HG03135 (cell line): ENCODE data around the gene TRIM14.
"Not testable (repeated sequence)": the region's sequence is repeated elsewhere in the genome, so short reads cannot be mapped to it uniquely, and the experiment has no call there.

Experiments used
- ATAC-seq: cut with Tn5 transposase; IDR thresholded peaks from one replicate; pipeline ENCODE4 v1.9.1; 2021; ENCODE audit warnings: mild to moderate bottlenecking, moderate library complexity; ENCODE audit not compliant: unreplicated experiment

Gene TRIM14

GRCh38 chr9:98142925-98143481 lies 24.0 kb upstream of the TRIM14 start:
- no peak for ATAC-seq

DNA sequence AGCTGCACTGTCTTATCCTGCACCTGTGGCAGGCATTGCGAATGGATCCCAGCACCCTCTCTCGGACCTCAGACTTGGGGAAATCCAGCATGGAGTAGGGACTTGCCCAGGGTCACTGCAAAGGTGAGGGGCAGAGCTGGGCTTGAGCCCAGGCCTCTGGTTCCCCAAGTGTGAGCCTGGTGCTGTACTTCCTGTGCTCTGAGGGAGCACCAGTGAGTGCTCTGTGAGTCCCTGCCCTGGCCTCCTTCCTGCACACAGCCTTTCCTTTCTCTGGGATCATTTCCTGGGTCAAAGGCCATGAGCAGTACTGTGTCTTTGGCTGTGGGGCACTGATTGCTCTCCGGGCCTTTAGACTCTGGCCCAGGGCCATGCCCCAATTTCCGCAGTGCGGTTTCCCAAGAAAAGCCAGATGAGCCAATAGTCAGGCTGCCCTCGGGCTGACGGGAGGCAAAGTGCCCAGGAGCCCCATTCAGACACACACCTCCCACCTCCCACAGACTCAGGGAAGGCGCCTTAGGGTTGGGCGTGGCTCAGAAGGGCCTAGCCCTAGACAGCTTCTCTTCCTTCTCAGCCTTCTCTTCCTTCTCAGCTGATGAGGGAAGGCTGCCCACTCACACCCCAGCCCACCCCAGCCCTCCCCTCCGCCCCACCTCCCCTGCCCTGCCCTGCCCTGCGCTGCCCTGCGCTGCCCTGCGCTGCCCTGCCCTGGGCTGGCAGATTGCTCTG lies 23.3 kb upstream of the TRIM14 start:
- ATAC-seq = no peak

DNA sequence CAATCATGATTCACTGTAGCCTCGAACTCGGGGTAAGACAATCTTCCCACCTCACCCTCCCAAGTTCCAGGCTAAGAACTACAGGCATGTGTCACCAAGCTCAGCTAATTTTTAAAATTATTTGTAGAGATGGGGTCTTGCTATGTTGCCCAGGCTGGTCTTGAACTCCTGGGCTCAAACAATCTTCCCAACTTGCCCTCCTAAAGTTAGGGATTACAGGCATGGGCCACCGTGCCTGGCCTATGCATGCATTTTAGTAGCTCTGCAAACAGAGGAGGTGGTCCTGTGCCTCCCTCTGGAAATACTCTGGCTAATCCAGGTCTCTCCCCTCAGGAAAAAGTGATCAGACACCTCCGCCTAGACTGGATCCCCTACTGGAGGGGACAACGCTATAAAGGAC lies 21.5 kb upstream of the TRIM14 start:
- ATAC-seq = no peak

GRCh38 chr9:98136489-98136888 lies 17.5 kb upstream of the TRIM14 start:
- ATAC-seq = no peak

DNA sequence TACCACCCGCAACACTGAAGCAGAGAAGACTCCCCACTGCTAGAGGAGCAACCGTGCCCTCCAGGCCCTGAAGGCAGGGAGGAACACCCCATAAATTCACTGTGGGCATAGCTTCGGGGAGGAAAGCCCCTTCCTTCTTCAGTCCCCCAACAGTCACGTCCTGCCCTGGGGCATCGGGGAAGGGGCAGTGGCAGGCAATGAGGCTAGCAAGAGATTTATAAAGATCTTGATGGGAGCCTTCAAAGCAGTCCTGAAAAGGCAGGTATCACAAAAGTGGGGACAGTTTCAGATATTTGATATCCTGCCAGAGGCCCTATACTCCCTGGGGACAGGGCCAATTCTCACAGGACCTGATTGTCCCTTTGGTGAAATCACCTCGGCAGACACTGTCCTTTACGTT lies 16.9 kb upstream of the TRIM14 start:
- no peak for ATAC-seq

DNA sequence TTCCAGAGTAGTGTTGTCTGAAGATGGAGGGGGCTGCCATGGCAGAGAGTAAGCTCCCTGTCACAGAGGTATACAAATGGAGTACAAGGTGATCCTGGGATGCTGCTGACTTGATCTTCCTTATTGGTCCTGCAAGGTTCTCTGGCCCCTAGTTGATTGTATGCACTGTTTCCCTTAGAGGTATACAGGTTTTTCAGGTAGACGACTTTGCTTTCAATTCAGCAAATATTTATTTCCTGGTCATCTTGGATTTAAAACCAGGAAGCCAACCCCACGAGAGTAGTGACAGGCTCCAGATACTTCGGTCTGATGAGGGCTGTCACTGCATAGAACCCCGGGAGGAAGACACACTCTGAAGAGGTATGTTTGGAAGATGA lies 16.5 kb upstream of the TRIM14 start:
- no peak for ATAC-seq

DNA sequence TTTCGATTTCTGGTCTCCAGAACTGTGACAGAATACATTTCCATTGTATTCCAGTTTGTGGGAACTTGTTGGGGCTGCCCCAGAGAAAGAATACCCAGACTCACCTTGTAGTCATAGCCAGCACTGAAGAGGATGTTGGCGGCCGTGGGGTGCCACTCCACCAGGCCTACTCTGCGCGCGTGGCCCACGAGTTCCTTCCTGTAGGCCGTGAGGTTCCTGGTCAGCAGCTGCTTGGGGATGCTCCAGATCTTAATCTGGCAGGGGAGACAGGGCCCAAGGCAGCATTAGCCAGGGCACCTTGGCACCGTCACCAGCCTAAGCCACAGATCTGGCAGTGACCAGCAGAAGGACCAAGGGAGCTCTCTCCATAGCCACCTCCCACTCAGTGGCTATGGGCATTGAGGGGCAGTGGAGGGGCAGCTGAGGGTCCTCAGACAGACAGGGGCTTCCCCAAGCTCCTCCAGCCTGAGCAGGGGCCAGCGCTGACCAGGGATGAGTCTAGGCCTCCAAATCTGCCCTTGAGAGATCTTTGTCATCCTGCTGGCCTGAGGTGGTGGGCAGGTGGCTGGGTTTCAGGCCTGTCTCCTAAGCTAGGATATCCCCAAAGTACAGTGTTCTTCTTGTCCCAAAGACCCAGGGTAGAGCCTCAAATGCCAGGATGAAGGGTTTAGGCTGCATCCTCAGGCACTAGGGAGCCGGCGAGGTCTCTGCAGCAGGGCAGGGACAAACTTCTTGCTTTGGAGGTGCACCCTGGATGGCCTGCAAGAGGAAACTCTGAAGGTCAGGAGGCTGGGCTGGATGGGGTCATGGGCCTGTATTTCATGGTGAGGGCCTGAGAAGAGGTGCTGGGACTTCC lies 15.9 kb upstream of the TRIM14 start:
- ATAC-seq = no peak

GRCh38 chr9:98132806-98133631 lies 14.0 kb upstream of the TRIM14 start:
- no peak for ATAC-seq

GRCh38 chr9:98132158-98132557 lies 13.1 kb upstream of the TRIM14 start:
- no peak for ATAC-seq

DNA sequence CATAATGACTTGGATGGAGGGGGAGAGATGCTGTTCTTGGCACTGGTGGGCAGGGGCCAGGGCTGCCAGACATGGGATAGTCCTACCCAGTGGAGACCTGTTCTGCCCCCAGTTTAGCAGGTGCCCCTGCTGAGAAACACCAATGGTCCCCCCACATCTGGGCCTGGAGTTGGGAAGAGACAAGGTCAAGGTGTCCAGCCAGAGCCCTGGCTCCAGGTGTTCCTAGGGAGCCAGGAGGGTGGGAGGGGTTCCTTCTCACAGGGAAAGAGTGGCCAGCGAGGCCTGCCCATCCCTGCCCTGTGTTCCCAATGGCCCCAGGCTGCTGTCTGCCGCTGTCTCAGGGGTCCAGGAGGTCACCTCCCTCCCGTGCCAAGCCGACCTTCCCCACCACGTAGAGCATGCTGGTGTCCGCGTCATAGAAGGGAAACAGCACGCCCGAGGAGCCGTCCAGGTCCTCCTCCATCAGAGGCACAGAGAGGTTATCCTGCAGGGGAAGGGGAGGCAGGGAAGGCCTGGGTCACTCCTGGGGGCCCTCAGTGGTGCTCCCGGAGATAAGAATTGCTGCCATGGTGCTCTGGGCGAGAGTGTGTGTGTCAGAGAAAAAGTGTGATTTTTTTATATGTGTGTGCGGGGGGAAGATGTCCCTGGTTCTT lies 11.7 kb upstream of the TRIM14 start:
- no peak for ATAC-seq

DNA sequence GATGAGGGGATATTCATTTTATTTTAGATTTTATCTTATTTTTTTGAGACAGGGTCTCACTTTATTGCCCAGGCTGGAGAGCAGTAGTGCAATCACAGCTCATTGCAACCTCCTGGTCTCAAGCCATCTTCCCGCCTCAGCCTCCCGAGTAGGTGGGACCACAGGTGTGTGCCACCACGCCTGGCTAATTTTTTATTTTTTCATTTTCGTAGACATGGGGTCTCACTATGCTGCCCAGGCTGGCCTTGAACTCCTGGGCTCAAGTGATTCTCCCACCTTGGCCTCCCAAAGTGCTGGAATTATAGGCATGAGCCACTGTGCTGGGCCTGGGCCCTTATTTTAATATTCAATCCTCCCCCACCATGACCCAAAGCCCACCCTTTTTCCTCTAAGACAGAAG lies 11.0 kb upstream of the TRIM14 start:
- not testable (repeated sequence) for ATAC-seq

- ATAC-seq = no peak
Measured at GRCh38 chr9:98129451-98129881, 10.4 kb upstream of the TRIM14 start.

GRCh38 chr9:98128316-98128715 lies 9.3 kb upstream of the TRIM14 start:
- ATAC-seq = no peak

GRCh38 chr9:98127226-98127625 lies 8.2 kb upstream of the TRIM14 start:
- no peak for ATAC-seq

DNA sequence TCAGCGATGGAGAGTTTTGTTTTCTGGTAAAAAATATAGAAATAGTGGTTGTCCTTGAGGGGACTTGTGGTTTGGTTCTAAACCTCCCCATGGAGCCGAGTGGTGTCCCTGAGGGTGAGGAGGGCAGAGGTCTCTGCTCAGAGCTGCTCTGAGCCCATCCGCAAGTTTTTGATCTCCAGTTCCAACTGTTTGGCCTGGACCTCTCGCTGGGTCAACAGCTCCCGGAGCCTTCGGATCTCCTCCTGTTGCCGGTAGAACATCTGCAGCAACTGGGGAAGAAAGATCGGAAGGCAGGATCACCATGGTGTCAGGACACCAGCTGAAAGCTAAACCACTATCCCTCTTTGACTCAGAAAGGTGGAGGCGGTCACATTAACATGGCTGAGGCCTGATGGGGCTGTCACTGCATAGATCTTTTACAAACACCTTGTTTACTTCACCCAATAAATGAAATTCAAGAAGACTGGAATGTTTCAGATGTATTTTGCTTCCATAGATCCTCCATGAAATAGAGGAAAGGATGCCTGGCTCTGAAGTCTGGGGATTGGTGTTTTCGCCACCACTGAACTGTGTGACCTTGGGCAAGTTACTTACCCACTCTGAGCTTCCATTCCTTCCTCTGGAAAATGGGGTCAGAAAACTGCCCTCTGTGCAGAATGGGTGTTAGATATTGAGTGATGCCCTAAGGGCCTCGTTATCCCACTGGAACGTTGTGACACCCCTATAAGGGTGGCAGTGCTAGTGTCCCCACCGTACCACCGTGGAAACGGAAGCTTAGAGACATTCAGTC lies 5.8 kb upstream of the TRIM14 start:
- no peak for ATAC-seq

DNA sequence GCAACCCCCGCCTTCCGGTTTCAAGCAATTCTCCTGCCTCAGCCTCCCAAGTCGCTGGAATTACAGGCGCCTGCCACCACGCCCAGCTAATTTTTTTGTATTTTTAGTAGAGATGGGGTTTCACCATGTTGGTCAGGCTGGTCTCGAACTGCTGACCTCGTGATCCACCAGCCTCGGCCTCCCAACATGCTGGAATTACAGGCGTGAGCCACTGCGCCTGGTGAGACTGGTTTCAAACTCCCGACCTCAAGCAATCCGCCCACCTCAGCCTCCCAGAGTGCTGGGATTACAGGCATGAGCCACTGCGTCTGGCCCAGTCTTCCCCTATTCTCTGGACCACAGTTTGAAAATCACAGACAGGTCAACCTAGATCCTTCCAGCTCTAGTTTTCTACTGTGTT lies 5.1 kb upstream of the TRIM14 start:
- ATAC-seq = not testable (repeated sequence)

DNA sequence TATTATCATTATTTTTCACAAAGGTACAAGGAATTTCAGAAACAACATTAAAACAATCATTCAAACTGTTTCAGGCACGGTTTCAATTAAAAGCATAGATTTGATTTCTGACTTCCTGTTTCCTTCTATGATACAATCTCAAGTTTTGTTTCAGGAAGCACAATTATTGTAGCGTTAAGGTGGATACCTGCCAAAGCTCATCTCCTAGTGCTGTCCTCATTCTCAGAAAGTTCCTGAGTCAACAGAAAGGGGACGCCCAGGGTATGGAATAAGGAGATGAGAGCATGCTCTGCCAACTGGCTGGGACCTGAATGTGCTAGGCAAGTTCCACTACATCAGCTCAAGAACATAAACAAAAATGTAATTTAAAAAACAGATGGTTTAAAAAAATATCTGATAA lies 2.0 kb upstream of the TRIM14 start:
- ATAC-seq = no peak

- ATAC-seq = no peak
Measured at GRCh38 chr9:98120476-98120875, 1.5 kb upstream of the TRIM14 start.

DNA sequence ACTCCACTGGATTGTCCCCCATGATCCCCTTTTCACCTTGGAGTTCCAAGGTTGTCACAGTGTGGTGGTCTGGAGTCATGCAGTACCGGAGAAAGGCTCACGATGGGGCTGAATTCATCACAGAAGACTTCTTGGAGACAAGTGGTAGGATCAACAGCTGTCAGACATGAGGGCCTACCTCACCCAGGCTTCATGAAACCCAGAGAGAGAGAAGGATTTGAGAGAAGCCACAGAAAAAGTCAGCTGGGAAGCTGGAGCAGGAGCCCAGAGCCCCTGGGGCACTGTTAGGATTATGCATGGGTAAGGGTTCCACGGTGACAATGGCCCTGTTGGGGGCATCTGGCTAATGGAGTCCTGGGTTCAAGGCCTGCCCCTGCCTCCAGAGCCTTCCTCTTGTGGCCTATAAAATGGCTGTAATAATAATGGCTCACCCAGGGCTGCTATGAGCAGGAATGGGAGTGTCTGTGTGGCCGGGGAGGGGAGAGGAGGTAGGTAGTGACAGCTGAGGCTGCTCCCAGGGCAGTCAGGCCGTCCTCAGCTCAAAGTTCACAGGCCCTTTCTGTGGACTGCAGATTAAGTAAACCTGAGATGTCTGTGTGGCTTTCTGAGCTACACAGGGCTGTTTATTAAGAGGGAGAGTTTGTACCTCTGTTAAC lies 910 bp downstream of the TRIM14 start:
- peak; percentile 42 for ATAC-seq
